ENCODE data around the gene EHBP1.

Gene EHBP1

DNA sequence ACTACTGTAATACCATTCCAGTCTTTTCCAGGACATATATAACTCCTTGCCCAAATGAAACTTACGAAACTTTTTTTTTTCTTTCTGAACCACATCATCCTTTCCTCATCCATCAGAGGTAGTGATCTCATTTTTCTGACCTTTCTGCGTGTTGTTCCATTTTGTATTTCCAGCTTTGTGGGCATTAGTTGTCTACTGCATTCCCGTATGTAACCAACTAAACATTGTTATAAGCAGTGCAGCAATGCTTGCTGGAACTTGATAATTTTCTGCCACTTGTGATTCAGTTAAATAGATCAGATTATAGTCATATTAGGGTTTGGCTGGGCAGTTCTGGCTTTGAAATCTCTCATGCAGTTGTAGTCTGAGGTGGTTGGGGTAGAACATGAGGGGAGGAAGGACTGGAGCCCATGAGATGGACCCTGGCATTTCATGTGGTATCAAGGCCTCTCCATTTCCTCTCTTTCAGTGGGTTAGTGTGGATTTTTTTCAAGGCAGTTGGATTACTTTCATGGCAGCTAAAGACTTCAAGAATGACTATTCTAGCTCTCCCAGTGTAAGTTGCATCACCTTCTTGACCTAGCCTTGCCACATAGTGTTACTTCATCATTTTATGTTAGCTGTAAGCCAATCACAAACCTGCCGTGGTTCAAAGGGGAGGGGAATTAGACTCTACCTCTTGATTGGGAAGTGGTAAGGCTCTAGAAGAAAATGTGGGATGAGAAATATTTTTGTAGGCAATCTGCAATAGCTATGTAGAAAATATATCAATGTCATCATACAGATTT, 80.5 kb downstream of the EHBP1 start:
- DNase-seq (ENCODE audit: extremely low read depth, low read depth): no peak
- TF ChIP-seq, protein P1, sequence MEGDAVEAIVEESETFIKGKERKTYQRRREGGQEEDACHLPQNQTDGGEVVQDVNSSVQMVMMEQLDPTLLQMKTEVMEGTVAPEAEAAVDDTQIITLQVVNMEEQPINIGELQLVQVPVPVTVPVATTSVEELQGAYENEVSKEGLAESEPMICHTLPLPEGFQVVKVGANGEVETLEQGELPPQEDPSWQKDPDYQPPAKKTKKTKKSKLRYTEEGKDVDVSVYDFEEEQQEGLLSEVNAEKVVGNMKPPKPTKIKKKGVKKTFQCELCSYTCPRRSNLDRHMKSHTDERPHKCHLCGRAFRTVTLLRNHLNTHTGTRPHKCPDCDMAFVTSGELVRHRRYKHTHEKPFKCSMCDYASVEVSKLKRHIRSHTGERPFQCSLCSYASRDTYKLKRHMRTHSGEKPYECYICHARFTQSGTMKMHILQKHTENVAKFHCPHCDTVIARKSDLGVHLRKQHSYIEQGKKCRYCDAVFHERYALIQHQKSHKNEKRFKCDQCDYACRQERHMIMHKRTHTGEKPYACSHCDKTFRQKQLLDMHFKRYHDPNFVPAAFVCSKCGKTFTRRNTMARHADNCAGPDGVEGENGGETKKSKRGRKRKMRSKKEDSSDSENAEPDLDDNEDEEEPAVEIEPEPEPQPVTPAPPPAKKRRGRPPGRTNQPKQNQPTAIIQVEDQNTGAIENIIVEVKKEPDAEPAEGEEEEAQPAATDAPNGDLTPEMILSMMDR (IDR thresholded peaks at IDR 0.05; ENCODE audit: low read depth, low read length, missing control alignments): no peak
- H3K4me3 ChIP-seq (replicated peaks; ENCODE audit: low read depth, low read length): no peak overlapping the region

GRCh38 chr2:62787386-62787785, 81.9 kb downstream of the EHBP1 start:
- TF ChIP-seq, protein P1 (IDR thresholded peaks at IDR 0.05; ENCODE audit: low read depth, low read length, missing control alignments): peak; percentile 10
- no peak for DNase-seq (ENCODE audit: extremely low read depth, low read depth)

DNA sequence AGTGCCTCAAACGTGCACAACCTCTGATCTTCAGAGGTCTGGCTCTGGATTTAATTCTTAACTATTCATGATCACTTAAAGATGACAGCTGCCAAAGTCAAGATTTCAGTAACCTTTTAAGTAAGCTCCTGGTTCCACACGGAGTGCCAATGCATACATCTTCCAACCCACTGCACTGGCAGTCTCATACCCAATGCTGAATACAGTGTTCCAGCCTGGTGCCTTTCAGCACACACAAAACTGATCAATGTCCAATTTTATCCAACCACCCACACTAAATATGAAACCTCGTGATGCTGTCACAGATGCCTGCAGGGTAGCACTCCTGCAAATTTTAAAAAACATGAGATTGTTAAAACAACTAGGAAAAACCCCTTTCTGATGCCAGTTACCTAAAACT, 84.0 kb downstream of the EHBP1 start:
- DNase-seq (ENCODE audit: extremely low read depth, low read depth): no peak
- no peak overlapping the region for H3K4me3 ChIP-seq (replicated peaks; ENCODE audit: low read depth, low read length)
- TF ChIP-seq, protein P1 (IDR thresholded peaks at IDR 0.05; ENCODE audit: low read depth, low read length, missing control alignments): no peak

More at GRCh38 chr2:62787386-62787785, 81.9 kb downstream of the EHBP1 start:
- H3K4me3 ChIP-seq (replicated peaks; ENCODE audit: low read depth, low read length): no peak overlapping the region

GRCh38 chr2:62789918-62790317, 84.4 kb downstream of the EHBP1 start:
- no peak overlapping the region for H3K4me3 ChIP-seq (replicated peaks; ENCODE audit: low read depth, low read length)
- DNase-seq (ENCODE audit: extremely low read depth, low read depth): no peak
- TF ChIP-seq, protein P1 (IDR thresholded peaks at IDR 0.05; ENCODE audit: low read depth, low read length, missing control alignments): no peak

DNA sequence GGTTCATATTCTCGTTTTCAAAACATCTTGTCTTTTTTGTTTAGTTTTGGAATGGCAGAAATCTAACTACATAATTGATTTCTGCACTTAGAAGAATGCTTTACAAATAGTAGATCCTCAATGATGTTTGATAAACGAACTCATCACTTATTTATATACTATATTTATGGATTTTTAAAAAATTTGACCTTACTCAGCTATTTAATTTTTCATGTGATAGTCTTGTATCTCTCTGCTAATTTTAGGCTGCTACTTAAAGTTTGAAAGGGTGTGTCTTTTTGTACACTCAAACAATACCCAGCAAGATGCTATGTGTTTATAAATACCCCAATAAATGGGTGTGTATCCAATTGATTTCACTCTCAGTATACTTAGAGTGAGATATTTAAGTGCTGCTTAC, 86.9 kb downstream of the EHBP1 start:
- H3K4me3 ChIP-seq (replicated peaks; ENCODE audit: low read depth, low read length): no peak overlapping the region
- no peak for DNase-seq (ENCODE audit: extremely low read depth, low read depth)
- TF ChIP-seq, protein P1 (IDR thresholded peaks at IDR 0.05; ENCODE audit: low read depth, low read length, missing control alignments): no peak

DNA sequence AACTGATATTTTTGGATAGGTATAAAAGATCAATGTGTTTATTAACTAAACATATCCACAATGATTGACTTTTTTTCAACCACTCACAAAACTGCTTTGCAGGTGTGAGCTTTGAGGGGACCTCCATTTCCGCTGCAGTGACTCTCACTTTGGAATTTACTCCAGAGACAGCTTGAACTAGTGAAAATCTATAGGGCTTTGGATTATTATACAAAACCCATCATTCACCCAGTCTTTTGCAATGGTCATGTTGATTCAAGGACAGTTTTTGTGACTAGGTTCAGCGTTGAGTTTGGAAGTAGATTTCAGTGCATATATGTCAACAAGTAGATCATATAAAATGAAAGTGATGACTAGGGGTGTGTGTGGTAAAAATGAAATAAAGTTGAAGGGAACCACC, 87.7 kb downstream of the EHBP1 start:
- DNase-seq (ENCODE audit: extremely low read depth, low read depth): no peak
- H3K4me3 ChIP-seq (replicated peaks; ENCODE audit: low read depth, low read length): no peak overlapping the region
- TF ChIP-seq, protein P1 (IDR thresholded peaks at IDR 0.05; ENCODE audit: low read depth, low read length, missing control alignments): no peak

Measured in HFF-Myc (cell line).